ENCODE data around the gene SPATA20. TPM values are rescaled to one million over a fixed set of nuclear protein-coding genes. Genes with fewer than 3 reads are reported as not detected.

SPATA20 gene
- total and polyA plus RNA-seq, 2 of the 8 experiments (the other 6 are each of a cell fraction or from before 2014, with no cell fraction given) = 16.2 to 17.5 TPM

- TF ChIP-seq KDM4A (IDR thresholded peaks at IDR 0.05; ENCODE audit: low read depth, low read length, severe bottlenecking) = no peak
- no peak for TF ChIP-seq SAP30 (IDR thresholded peaks at IDR 0.05; ENCODE audit: insufficient read depth, insufficient replicate concordance, low read length)
- TF ChIP-seq RFX5 (IDR thresholded peaks at IDR 0.05; ENCODE audit: borderline replicate concordance, low read depth, low read length) = no peak
- TF ChIP-seq YY1 (IDR thresholded peaks at IDR 0.05; ENCODE audit: low read depth, low read length) = no peak
- no peak for TF ChIP-seq PHF8 (conservative IDR thresholded peaks at IDR 0.05; ENCODE audit: low read depth, low read length)
- no peak for TF ChIP-seq KDM1A (IDR thresholded peaks at IDR 0.05; ENCODE audit: borderline replicate concordance, low read length)
- TF ChIP-seq SP4 (IDR thresholded peaks at IDR 0.05; ENCODE audit: low read length) = no peak
- TF ChIP-seq, protein P1, sequence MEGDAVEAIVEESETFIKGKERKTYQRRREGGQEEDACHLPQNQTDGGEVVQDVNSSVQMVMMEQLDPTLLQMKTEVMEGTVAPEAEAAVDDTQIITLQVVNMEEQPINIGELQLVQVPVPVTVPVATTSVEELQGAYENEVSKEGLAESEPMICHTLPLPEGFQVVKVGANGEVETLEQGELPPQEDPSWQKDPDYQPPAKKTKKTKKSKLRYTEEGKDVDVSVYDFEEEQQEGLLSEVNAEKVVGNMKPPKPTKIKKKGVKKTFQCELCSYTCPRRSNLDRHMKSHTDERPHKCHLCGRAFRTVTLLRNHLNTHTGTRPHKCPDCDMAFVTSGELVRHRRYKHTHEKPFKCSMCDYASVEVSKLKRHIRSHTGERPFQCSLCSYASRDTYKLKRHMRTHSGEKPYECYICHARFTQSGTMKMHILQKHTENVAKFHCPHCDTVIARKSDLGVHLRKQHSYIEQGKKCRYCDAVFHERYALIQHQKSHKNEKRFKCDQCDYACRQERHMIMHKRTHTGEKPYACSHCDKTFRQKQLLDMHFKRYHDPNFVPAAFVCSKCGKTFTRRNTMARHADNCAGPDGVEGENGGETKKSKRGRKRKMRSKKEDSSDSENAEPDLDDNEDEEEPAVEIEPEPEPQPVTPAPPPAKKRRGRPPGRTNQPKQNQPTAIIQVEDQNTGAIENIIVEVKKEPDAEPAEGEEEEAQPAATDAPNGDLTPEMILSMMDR (IDR thresholded peaks at IDR 0.05; ENCODE audit: control extremely low read depth in 1 of 3, insufficient read depth in 1 of 3, low read depth in 1 of 3, low read length in 3 of 3) = no peak
These were observed 736 bp downstream of the SPATA20 start (continued) for GRCh38 chr17:50547736-50548083.
